AG09319 (cell line): Measurements from ENCODE around the gene CABLES1.

Experiments used
- DNase-seq: peaks from one replicate; pipeline ENCODE4 v3.0.0-alpha.2; 2010; ENCODE audit warnings: low read depth; ENCODE audit errors: extremely low read depth
- TF ChIP-seq, protein P1 (sequence below): IDR thresholded peaks from 2 replicates; pipeline ENCODE4 v1.5.1; 2011; ENCODE audit warnings: low read depth, mild to moderate bottlenecking, inconsistent platforms, low read length, moderate library complexity

CABLES1 gene

DNA sequence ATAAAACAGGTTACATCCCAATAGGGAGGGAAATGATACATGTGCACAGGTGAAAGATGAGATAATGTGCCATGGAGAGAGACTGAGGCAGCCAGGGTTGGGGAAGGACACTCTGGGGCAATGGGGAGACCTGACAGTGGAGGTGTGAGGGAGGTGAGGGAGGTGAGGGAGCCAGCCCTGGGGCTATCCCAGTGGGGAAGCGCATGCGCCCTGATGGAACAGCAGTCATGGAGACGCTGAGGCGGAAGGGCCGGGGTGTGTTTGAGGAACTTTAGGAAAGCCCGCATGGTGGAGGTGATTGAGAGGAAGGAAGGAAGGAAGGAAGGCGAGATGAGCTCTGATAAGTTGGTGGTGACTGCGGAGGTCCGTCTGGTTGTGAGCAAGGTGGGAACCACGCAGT lies 66.5 kb downstream of the CABLES1 start:
- TF ChIP-seq, protein P1, sequence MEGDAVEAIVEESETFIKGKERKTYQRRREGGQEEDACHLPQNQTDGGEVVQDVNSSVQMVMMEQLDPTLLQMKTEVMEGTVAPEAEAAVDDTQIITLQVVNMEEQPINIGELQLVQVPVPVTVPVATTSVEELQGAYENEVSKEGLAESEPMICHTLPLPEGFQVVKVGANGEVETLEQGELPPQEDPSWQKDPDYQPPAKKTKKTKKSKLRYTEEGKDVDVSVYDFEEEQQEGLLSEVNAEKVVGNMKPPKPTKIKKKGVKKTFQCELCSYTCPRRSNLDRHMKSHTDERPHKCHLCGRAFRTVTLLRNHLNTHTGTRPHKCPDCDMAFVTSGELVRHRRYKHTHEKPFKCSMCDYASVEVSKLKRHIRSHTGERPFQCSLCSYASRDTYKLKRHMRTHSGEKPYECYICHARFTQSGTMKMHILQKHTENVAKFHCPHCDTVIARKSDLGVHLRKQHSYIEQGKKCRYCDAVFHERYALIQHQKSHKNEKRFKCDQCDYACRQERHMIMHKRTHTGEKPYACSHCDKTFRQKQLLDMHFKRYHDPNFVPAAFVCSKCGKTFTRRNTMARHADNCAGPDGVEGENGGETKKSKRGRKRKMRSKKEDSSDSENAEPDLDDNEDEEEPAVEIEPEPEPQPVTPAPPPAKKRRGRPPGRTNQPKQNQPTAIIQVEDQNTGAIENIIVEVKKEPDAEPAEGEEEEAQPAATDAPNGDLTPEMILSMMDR: no peak

GRCh38 chr18:23203891-23204432 lies 68.7 kb downstream of the CABLES1 start:
- DNase-seq: no peak
- TF ChIP-seq, protein P1: no peak

More for the DNA sequence above, 66.5 kb downstream of the CABLES1 start:
- no peak for DNase-seq

DNA sequence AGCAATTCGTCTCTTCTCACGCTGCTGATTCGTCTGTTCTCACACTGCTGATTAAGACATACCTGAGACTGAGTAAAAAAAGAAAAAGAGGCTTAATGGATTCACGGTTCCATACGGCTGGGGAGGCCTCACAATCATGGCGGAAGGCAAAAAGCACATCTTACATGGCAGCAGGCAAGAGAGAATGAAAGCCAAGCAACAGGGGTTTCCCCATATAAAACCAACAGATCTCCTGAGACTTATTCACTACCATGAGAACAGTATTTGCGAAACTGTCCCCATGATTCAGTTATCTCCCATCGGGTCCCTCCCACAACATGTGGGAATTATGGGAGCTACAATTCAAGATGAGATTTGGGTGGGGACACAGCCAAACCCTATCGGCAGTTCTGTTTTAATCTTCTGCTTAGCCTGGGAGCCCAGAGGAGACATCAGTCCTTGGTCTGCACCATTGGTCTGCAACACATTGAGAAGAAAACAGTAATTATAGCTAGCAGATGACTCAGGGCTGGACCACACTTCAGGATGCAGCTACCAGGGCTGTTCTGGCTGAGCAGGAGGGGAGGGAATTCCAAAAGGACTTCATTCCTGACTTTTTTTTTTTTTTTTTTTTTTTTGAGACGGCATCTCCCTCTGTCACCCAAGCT lies 69.4 kb downstream of the CABLES1 start:
- DNase-seq: no peak
- TF ChIP-seq, protein P1: no peak

DNA sequence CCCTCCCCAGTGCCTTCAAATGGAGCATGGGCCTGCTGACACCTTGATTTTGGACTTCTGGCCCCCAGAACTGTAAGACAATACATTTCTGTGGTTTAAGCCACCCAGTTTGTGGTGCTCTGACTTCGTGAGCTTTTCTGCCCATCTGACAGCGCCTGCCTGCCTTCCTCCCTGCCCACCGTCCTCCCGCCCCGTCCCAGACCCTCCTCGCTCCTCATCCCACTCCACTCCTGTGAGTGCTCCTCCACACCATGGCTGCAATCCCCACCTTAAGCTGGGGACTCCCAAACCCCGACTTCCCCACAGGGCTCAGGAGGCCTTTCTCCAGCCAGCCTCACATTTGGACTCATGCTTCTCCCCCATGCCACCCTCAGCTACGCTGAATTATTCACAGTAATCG lies 70.7 kb downstream of the CABLES1 start:
- TF ChIP-seq, protein P1: no peak
- DNase-seq: no peak

- DNase-seq: no peak
- TF ChIP-seq, protein P1: no peak; the same call in 1 of the 2 replicates
These were observed 72.1 kb downstream of the CABLES1 start for GRCh38 chr18:23207191-23207955.

- TF ChIP-seq, protein P1: no peak
- no peak for DNase-seq
These were observed 72.7 kb downstream of the CABLES1 start for GRCh38 chr18:23207994-23208393.

- TF ChIP-seq, protein P1: no peak
- DNase-seq: no peak
These were observed 73.3 kb downstream of the CABLES1 start for GRCh38 chr18:23208600-23208999.
